ENCODE results near the gene TULP4. TPM values are rescaled to one million over a fixed set of nuclear protein-coding genes. Genes with fewer than 3 reads are reported as not detected.

The TULP4 gene
- total RNA-seq, 2 donors from 2014 or later = 140 to 199 TPM

GRCh38 chr6:158422629-158423238 is 110.5 kb downstream of the TULP4 start:
- DNase-seq (ENCODE audit: low spot score) = no peak
- Histone ChIP-seq H3K4me3 (no peak overlapping the region), H3K4me1 (no peaks in the 10 kb centered on the region), H3K27me3 (no peaks in the 10 kb centered on the region), H3K36me3 (no peaks in the 10 kb centered on the region), H3K9me3 (no peaks in the 10 kb centered on the region), H3K27ac (no peak overlapping the region)
- no peak for TF ChIP-seq CTCF (IDR thresholded peaks at IDR 0.05)

- Histone ChIP-seq H3K27me3 (no peaks in the 10 kb centered on the region), H3K27ac (no peak overlapping the region), H3K36me3 (no peaks in the 10 kb centered on the region), H3K4me3 (no peak overlapping the region), H3K9me3 (no peaks in the 10 kb centered on the region), H3K4me1 (no peaks in the 10 kb centered on the region)
- TF ChIP-seq CTCF (IDR thresholded peaks at IDR 0.05) = no peak
- DNase-seq (ENCODE audit: low spot score) = no peak
Observed at GRCh38 chr6:158431036-158431435, 118.8 kb downstream of the TULP4 start.

GRCh38 chr6:158431560-158431959 is 119.3 kb downstream of the TULP4 start:
- H3K27ac ChIP-seq = no peak overlapping the region
- H3K36me3 ChIP-seq = no peaks in the 10 kb centered on the region
- no peak overlapping the region for H3K4me3 ChIP-seq
- DNase-seq (ENCODE audit: low spot score) = no peak
- no peaks in the 10 kb centered on the region for H3K9me3 ChIP-seq
- H3K4me1 ChIP-seq = no peaks in the 10 kb centered on the region
- H3K27me3 ChIP-seq = no peaks in the 10 kb centered on the region
- TF ChIP-seq CTCF (IDR thresholded peaks at IDR 0.05) = no peak

- no peak for TF ChIP-seq CTCF (IDR thresholded peaks at IDR 0.05)
- Histone ChIP-seq H3K36me3 (no peaks in the 10 kb centered on the region), H3K9me3 (no peaks in the 10 kb centered on the region), H3K4me1 (peaks cover 0 to 7% of the 10 kb centered on the region in 2 donors), H3K4me3 (no peak overlapping the region), H3K27ac (no peak overlapping the region), H3K27me3 (no peaks in the 10 kb centered on the region)
- DNase-seq (ENCODE audit: low spot score) = no peak
Observed at GRCh38 chr6:158437571-158437970, 125.3 kb downstream of the TULP4 start.

- Histone ChIP-seq H3K36me3 (no peaks in the 10 kb centered on the region), H3K4me3 (no peak overlapping the region), H3K9me3 (no peaks in the 10 kb centered on the region), H3K4me1 (peaks cover 0 to 7% of the 10 kb centered on the region in 2 donors), H3K27ac (no peak overlapping the region), H3K27me3 (no peaks in the 10 kb centered on the region)
- TF ChIP-seq CTCF (IDR thresholded peaks at IDR 0.05) = no peak
- DNase-seq (ENCODE audit: low spot score) = no peak
Observed at GRCh38 chr6:158438226-158438625, 126.0 kb downstream of the TULP4 start.

GRCh38 chr6:158439255-158439654 is 127.0 kb downstream of the TULP4 start:
- DNase-seq (ENCODE audit: low spot score) = no peak
- no peaks in the 10 kb centered on the region for H3K27me3 ChIP-seq

More at GRCh38 chr6:158439255-158439654, 127.0 kb downstream of the TULP4 start:
- Histone ChIP-seq H3K9me3 (no peaks in the 10 kb centered on the region), H3K27ac (no peak overlapping the region), H3K4me3 (no peak overlapping the region), H3K4me1 (peaks cover 0 to 7% of the 10 kb centered on the region in 2 donors), H3K36me3 (no peaks in the 10 kb centered on the region)
- no peak for TF ChIP-seq CTCF (IDR thresholded peaks at IDR 0.05)

Measured in right atrium auricular region (tissue), 2 donors.